ENCODE measurements around the gene RRAGC.
"Not testable (repeated sequence)": the region's sequence is repeated elsewhere in the genome, so short reads cannot be mapped to it uniquely, and the experiment has no call there.

RRAGC gene

GRCh38 chr1:38852780-38853179, 6.8 kb downstream of the RRAGC start:
- FAIRE-seq = no peak

DNA sequence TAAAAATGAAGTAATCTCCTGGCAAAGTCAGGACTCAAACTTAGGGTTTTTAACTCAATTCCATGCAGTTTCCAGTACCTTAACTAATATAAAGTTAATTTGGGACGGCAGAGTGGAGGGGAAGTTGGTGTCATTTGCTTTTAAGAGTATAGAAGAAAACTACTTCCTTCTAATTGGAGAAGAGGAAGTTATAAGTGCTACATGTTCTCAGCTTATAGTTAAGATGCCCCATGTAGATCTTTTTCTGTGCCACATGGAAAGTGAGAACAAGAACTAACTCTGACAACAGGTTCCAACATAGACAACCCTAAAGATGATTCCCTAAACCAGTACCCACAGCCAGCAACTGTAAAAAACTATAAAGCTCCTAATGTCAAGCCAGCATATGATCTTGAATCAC, 11.5 kb downstream of the RRAGC start:
- no peak for FAIRE-seq

GRCh38 chr1:38846210-38846609, 13.4 kb downstream of the RRAGC start:
- FAIRE-seq = no peak

DNA sequence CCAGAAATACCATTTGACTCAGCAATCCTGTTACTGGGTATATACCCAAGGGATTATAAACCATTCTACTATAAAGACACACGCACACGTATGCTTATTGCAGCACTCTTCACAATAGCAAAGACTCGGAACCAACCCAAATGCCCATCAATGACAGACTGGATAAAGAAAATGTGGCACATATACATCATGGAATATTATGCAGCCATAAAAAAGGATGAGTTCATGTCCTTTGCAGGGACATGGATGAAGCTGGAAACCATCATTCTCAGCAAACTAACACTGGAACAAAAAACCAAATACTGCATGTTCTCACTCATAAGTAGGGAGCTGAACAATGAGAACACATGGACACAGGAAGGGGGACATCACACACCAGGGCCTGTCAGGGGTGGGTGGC, 14.5 kb downstream of the RRAGC start:
- FAIRE-seq = not testable (repeated sequence)

GRCh38 chr1:38840281-38840680, 19.3 kb downstream of the RRAGC start:
- no peak for FAIRE-seq

- FAIRE-seq = no peak
Measured at GRCh38 chr1:38839363-38839762, 20.2 kb downstream of the RRAGC start.

DNA sequence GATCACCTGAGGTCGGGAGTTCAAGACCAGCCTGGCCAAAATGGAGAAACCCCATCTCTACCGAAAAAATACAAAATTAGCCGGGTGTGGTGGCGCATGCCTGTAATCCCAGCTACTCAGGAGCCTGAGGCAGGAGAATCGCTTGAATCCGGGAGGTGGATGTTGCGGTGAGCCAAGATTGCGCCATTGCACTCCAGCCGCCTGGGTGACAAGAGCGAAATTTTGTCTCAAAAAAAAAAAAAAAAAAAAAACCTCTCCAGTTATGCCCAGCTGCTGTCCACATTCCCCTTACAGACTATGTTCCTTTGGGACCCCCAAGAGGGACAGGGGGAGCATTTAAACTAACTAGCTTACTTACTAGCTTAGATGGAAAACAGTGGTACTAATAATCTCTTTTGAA, 23.3 kb downstream of the RRAGC start:
- not testable (repeated sequence) for FAIRE-seq

- FAIRE-seq = peak; percentile 70
Measured at GRCh38 chr1:38834937-38835827, 24.4 kb downstream of the RRAGC start.

- no peak for FAIRE-seq
Measured at GRCh38 chr1:38834221-38834782, 25.3 kb downstream of the RRAGC start.

DNA sequence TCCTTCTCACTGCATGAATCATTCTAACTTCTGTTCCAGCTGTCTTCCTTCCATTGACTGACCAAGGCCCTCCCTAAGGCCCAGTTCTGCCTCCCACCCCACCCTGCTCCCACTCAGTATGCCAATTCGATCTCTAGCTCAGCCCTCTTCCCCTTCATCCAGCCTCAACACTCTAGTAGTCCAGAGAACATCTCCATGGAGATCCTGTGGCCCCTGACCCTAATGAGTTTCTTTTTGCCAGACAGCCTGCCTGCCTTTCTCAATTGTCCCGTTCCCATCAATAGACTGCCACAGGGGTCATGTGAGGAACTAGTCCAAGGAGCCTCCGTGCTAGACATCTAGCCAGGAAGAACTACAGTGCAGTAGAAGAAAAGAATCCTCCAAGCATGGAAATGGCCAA, 26.4 kb downstream of the RRAGC start:
- FAIRE-seq = no peak

DNA sequence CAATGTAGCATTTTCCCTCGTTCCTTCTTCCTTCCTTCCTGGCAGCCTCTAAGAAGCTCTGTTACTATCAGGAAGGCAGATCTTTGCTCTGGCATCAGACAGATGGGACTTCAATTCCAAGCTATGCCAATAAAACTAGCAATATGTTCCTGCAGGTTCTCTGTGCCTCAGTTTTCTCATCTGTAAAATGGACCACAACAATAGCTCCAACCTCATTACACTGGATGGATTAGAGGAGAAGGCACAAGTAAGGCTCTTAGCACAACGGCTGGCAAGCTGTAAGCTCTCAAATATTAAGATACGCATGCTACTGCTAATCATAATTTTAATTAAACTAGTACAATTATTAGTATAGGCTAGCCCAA, 27.2 kb downstream of the RRAGC start:
- no peak for FAIRE-seq

DNA sequence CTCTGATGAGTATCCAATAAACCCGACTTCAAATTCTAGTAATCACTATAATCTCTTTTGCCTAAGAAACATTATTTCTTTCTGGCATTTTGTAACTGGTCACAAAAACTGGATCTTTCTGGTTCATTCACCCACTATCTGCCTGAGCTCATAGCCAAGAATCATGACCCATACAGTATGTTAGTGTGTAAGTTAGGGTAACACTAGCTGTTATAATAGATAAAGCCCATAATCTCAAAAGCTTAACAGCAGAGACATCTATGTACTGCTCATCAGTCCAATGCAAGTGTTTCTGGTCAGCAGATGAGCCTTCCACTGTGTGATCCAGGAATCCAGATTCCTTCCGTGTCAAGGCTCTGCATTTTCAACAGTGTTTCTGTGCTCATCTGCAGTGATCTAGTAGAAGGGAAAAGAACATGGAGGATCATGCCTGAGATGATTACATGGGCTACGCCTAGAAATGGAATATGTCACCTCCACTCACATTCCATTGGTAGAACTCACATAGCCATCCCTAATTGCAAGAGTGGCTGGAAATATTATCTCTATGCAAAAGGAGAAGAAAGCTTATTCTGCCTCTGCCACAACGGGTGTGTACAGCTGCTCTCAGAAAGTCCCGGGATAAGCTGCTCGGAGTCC, 27.7 kb downstream of the RRAGC start:
- FAIRE-seq = no peak

GRCh38 chr1:38829368-38829767, 30.2 kb downstream of the RRAGC start:
- FAIRE-seq = no peak

DNA sequence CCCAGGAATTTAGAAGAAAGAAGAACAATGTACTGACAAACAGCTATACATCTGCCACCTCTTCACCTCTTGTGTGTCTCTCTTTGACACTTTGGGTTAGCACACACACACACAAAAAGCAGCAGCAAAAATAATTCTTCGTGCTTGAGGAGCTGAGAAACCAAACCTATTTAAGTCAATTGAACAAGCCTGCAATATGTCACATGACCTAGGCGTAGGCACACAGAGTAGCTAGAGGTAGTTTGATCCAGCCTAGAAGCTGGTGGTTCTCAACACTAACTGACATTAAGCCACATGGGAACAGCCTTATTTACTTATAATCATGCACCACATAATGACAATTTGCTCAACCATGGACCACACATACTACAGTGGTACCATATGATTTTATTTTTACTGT, 32.3 kb downstream of the RRAGC start:
- FAIRE-seq = no peak

GRCh38 chr1:38826886-38827285, 32.7 kb downstream of the RRAGC start:
- FAIRE-seq = no peak

DNA sequence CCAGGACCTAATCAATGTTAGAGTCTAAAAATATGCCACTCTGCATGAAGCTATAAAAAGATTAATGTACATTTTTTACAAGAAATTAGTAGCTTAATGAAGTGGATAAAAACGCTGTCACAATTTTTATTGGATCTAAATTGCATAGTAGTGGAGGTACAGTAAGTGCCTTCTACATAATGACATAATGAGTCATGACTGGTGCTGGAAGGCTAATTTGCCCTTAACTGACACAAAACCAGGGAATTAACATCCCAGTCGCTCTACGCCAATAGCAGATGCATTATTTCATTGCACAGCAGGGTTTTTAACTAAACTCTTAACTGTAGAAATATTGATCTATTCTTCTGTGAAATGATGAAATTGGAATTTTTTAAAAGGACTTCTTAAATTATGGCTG, 33.3 kb downstream of the RRAGC start:
- no peak for FAIRE-seq

DNA sequence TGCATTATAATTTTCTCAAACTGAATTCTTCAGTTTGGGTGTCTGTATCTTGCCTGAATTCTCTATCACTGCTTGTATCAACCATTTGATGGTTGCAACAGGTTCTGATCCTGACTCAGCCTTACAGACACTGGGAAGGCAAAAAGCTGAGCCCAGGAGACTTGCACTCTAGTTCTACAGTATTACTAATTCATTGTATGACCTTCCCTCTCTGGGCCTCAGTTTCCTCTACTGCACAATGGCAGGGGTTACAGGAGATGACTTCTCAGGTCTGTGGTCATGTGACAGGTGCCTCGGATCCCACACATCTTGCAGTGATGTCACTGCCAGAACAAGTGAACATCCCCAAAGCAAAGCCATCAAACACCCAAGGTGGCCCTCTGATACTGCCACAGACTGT, 38.7 kb downstream of the RRAGC start:
- no peak for FAIRE-seq

DNA sequence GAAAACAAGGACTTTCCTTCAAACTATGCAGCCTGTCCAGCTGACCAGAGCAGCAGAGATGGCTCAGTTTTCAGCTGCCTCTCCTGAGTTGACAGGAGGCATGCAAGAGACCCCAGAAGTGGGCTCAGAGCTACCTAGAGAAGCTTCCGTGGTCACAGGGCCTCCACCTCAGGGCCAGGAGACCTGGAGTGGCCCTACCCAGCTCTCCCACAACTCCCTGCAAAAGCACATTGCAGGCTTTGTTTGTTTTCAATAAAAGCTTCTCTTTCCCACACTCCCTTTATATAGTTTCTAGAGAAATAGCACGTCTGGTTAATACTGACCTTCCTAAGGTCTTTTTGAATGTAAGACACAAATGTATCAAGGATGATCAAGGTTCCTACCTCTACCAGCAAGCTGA, 40.1 kb downstream of the RRAGC start:
- no peak for FAIRE-seq

- FAIRE-seq = no peak
Measured at GRCh38 chr1:38819040-38819439, 40.5 kb downstream of the RRAGC start.

GRCh38 chr1:38818175-38818976, 41.2 kb downstream of the RRAGC start:
- FAIRE-seq = no peak

- FAIRE-seq = no peak
Measured at GRCh38 chr1:38817267-38818174, 42.1 kb downstream of the RRAGC start.

DNA sequence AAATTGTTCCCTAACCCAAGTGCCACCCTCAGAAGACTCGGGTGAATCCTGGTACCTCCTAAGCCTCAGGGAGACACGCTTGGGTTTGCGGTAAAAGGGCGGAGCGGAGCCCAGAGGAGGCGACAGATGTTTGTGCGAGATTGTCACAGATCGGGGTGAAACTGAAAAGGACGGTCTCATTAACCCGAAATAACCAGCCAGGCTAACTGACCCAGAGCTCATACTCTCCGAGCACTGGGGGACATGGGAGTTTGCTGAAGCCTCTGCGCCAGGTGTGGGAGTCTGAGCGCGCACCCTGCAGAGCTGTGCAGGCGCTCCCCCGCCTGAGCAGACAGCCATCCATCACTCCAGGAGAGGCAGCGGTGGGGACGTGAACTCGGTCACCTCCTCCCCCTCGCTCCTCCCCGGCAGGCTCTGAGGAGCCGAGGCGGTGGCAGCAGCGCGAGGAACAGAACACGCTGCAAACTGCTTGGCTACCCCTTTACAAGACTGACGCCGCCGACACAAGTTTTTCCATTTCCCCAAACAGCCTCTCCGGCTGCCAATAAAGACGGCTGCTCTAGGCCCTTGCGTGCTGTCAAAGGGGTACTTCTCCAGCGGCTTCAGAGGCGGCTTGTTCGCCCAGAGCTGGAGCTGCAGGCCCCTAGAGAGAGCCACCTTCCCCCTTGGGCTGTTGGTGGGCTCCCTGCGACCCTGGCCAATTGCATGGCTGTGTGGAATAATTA, 43.5 kb downstream of the RRAGC start:
- no peak for FAIRE-seq

Measured in islet of Langerhans (tissue), 1 donor.